Measurements from ENCODE around the gene PVALB.

GRCh38 chr22:36858156-36858555, 41.3 kb upstream of the PVALB start:
- TF ChIP-seq POLR2A (IDR thresholded peaks at IDR 0.05) = no peak
- TF ChIP-seq CTCF (IDR thresholded peaks at IDR 0.05) = no peak

All from heart left ventricle (tissue), 13 donors.